HG02571 (cell line): ENCODE data around the gene PDGFD.

Experiments
- ATAC-seq: cut with Tn5 transposase; IDR thresholded peaks from one replicate; pipeline ENCODE4 v1.9.1; 2021; ENCODE audit warnings: mild to moderate bottlenecking, moderate library complexity; ENCODE audit not compliant: unreplicated experiment

Gene PDGFD

DNA sequence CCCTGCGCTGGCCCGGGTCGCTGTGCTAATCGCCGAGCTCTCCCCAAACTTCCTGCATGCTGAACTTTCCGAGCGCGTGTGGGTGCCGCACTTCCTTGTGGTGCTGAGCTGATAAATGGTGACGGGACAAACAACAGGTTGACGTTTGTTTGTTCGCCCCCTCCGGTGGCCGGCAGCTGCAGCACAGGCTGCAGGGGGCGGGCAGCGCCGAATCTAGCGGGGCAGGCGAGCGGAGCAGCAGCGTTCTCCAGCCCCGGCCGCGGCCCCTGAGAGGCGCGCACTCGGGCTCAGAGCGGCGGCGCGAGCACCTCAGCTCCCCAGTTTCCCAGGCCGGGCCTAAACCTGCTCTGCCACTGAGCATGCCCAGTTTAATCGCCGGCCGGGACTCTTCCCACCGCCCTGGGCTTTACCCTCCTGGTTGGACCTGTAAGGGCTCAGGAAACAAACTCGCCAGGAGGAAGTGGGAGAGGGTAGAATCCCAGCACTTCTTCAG, at the start of gene PDGFD:
Gene PDGFD (minus strand): TSS at position 120 of the 493 bp plus-strand sequence.
- ATAC-seq, result peak; percentile 88

DNA sequence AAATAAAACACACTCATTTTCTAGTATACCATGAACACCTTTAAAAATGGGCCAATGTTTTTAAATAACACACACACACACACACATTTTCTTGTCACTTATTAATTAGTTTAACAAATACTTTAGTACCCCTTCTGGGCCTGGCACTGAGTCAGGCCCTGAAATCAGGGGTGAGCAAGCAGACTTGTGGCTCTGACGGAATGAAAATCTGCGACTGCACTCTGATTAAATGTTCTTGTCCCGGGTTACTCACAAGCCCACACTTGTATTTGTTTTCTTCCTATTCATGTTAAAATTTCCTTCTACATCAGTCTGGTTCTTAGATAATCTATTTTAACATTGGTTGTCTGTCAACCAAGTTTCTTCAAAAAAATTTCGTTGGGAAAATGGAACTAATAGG, 43.0 kb upstream of the PDGFD start:
- ATAC-seq, result no peak

DNA sequence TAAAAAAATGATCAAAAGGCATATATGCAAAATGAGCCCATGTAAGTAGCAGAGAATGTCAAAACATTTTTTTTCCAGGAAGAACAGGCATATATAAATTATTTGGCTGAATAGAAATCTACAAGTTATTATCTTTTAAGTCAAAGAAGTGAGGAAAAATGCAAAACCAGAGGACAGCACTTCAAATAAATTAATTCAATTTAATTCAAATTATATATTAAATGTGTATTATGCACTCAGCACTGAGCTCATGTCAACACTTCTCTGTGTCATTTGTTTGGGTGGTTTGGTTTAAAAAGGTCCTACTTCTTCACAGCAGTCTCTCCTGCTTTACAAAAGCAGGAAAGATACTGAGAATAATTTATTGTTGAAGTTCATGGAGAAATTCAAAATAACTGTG, 41.9 kb upstream of the PDGFD start:
- no peak for ATAC-seq

DNA sequence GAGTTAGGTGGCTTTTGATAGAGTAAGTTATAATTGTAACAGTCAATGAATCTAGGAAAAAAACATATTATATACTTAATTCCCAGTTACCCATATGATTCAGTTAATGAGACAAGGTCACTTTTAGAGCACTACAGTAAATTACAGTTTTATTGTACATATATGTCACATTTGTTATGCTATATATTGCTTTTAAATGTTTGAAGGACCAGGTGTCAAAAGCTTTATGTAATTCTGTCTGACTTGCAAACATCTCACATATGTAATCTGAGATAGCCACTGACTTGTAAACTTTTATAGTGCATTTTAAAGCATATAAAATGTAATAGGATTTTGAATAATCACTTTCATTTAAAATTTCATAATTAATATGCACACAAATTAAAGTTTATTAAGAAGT, 36.7 kb upstream of the PDGFD start:
- ATAC-seq, result no peak

DNA sequence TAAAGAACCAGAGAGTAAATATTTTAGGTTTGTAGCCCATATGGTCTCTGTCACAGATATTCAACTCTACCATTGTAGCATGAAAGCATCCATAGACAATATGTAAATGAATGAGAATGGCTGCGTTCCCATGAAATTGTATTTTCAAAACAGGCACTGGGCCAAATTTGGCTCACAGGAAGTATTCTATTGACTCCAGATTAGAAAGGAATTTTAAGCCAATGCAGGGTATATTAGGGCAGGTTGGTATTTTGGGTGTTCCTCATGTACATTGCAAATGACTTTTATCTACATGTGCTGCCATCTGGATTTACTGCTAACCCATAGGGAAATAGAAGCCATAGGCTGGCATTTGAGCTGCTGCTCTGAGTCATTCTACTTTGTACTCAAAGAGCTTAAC, 35.1 kb upstream of the PDGFD start:
- ATAC-seq, result no peak

DNA sequence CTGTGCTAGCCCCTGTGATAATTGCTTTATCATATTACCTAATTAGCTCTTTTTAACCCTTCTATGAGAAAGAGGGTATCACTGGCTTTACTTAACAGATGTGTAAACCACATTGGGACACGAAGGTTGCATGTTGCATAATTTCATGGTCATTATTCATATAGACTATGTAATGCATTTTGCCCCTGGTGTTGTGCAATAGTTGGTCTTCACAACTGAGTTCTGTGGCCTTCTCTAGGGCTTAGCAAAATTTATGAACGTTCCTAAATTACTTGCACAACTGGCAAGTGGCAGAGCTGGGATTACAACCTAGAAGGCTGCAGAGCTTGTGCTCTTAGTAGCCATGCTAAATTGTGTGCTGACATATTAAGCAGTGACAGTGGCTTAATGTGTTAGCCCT, 34.6 kb upstream of the PDGFD start:
- no peak for ATAC-seq

DNA sequence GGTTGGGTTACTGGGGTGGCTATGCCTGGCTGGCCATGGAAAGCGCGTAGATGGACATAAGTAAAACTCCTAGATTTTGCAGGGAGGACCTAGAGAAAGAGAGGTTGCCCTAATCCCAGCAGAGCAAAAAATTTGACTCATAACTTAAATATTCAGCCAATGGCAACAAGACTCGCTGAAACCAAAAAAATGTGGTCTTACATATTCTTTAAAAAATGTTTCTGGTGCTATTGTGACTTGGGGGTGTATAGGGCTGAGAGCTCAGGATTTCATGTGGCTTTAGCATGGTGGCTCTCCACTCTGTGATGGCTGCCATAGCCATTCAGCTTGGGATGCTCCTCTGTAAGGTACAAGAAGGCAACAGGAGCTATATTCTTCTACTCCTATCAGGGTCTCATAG, 27.2 kb upstream of the PDGFD start:
- ATAC-seq, result no peak

DNA sequence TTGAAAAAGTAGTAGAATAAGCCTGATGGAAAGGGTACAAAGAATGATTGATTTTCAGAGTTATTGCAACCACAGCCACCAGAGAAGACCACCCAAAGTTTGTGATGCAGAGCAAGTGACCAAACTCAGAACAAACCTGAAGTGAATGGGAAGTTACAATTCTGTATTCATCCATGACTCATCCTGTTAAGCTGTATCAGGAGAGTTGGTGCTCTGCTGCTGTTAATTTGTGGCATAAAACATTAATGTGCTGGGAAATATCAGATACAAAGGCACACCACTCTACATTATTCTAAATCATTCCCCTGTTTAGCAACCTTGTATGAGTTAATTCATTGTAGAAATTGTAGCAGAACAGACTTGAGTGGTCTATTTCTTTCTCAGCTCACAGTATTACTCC, 19.6 kb upstream of the PDGFD start:
- ATAC-seq, result no peak

DNA sequence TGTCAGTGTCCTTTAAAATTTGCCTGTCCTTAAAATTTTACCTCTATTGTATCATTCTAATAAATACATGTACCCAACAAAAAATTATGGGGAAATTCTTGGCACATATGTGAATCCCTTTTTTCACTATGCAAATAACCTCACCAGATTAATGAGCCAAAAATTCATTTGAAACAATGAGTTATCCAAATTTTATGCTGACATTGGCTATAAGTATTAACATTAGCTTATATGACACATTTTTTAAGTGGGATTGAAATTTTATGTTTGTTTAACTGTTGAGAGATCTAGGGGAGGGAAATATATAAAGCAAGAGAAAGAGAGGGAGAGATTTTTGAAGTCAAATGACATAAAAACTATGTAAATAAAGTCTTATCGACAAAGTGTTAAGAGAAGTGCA, 11.8 kb upstream of the PDGFD start:
- ATAC-seq, result no peak

DNA sequence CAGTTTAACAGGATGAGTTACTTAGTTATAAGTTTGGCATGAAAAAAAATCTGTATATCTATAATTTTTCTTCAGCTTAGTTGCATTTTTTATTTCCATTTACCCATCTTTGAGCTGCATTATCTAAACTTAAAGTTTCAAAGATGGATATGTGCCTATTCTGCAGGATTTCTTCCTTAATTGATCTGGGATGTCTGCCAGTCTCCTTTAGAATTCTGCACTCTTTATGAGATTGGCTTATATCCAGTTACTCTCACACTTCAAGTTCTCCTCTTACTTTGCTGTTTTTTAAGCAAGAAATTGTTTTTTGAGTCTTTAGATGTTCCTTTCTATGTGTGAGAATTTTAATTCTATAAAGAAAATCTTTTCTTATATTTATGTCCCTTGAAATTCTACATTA, 5.1 kb upstream of the PDGFD start:
- ATAC-seq, result no peak

DNA sequence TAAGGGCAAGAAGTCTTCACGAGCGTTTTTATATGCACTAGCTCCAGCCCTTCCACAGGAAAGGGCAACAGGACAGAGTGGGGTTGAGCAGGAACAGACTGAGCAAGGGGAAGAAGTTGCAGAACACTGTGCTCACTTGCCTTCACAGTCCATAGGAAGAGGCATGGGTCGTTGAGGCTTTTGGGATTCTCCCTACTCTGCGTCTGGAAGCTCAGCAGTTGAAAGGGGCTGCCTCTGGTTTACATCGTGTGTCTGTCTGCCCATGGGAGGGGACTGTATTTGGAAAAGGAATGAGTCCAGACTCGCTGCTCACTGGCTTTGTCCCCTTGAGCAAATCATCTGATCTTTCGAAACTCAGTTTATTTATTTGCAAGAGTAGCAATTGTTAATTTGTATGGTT, 1.1 kb upstream of the PDGFD start:
- no peak for ATAC-seq

DNA sequence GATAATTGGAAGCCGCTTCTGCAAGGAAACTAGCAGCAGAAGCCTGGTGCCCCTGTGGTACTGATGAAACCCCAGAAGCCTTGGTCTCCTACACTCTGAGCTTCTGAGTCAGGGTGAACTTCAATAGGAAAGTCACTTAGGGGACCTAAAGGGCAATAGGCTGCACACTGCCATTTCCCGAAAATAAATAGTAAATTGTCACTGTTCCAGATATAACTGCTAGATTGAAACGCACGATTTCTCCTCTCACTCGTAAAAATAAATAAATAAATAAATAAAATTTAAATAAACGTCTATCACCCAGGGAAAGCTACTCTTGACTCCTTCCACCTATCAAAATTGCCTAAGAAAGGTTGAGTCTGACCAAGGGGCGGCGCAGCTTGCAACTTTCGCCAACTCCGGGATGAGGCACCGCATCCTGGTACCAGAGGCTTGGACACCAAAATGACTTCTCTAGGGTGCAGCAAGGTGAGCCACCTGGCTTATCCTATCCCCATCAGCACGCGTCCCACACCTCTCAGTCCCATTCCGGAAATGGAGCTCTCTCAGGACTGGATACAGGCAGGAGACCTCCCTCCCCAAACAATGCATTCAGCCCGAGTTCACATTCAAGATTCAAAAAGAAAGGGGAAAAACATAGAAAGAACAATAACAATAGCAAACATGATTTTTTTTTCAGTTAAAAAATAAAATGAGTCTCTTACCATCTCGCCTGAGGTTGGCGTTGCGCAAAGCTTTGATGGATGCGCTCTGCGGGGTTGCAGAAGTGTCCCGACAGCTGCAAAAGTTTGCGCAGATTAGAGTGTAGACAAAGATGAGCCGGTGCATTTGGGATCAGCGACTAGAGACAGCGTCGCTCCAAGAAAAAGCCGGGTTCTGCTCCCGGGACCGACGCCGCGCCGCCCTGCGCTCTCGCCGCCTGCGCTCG, 583 bp downstream of the PDGFD start:
- peak; percentile 23 for ATAC-seq

DNA sequence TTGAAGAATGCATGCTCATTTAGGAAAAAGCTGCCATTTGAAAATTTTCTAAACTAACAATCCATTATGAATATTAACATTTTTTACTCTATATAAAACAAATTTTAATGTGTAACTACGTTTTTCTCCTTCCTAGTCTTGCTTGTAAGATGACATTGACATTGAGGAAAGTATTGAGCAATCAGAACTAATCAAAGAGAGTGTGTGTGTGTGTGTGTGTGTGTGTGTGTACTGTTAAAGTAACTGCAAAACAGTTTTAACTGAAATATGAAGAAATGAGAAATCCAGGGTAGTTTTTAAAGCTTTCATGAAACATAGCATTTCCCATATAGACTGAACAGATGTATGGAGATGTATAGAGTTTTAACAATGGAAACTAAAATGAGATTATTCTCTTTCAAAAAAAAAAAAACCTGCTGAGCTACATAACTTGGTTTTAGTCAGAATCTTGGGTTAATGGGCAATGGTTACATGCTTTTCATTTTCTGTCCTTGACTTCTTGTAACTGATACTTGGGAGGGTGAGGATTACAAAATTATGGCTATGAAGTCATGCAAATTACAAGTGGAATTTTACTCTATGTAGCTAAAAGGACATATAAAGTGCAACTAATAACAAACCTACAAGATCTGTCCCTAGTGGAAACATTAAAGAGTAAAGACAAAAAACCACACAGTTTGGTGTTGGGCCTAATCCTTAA, 2.0 kb downstream of the PDGFD start:
- no peak for ATAC-seq

DNA sequence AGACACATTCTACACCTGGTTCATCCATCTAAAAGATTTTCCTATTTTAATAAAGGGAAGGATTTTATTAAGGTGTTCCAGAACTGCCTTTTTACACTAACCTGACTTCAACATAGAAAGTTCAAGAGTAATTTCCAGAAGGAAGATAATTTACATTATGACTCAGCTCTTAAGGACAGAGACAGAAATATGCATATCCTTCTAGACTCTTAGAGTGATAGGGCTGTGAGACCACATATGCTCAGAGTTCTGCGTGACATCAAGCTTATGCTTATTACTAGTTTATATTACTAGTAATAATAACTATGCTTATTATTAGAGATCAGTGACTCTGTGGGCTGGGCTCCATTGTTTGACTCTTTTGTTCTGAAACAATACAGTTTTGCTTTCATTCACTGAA, 4.6 kb downstream of the PDGFD start:
- no peak for ATAC-seq

DNA sequence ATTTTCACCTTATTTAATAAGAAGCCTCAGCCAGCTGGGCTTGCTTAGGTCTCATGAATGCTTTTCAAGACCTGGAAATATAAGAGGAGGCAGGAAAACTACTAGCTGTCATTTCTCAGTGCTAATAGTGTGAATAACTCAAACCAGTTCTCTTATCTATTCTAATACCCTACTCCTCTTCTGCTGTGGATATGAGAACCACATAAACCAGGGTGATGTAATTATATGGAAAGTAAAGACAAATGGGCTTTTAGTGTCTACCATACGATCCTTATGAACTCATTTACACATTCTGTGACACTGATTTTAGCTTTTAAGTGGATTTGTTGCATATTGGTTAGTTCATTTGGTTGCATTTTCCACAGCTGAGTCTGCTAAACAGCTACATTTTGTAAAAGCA, 8.6 kb downstream of the PDGFD start:
- ATAC-seq, result no peak

DNA sequence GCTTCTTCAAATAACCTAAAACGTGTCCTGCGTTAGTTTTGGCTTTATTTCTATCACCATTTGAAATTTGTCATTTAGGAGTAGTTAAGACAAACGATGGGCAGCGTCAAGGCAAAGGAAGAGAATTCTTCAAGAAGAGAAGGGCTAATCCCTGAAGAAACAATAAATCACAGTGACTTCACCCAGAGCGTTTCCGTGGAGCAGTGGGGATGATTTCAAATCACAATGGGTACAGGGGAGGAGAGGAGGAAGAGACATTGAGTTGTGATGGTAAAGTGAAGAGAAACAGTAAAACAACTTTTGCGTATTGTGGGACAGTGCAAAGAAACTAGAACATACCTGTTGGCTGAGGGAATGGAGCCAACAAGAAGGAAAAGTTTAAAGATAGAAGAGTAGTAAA, 9.7 kb downstream of the PDGFD start:
- no peak for ATAC-seq

DNA sequence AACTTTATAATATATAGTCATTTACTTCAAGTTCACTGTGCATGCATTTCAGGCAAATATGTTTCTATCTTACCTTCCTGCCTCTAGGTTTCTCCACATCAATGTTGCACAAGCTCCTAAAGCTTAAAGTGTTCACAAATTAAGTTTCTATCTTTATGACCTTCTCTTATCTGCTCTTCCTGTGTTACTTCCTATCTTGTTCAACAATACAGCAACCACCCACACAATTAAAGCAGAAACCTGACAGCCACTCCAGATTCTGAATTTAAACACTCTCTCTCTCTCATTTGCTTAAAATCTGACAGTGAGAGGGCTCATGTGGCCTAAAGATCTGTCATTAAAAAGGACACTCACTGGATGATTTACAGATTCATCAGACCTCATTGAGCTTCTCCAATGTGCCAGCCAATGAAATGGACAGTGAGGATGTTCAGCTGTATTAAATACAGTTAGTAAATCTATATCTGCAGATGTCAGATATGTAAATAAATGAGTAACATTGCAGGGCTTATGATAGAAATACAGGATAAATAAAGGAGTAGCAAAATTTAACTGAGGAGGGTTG, 10.9 kb downstream of the PDGFD start:
- ATAC-seq, result no peak

DNA sequence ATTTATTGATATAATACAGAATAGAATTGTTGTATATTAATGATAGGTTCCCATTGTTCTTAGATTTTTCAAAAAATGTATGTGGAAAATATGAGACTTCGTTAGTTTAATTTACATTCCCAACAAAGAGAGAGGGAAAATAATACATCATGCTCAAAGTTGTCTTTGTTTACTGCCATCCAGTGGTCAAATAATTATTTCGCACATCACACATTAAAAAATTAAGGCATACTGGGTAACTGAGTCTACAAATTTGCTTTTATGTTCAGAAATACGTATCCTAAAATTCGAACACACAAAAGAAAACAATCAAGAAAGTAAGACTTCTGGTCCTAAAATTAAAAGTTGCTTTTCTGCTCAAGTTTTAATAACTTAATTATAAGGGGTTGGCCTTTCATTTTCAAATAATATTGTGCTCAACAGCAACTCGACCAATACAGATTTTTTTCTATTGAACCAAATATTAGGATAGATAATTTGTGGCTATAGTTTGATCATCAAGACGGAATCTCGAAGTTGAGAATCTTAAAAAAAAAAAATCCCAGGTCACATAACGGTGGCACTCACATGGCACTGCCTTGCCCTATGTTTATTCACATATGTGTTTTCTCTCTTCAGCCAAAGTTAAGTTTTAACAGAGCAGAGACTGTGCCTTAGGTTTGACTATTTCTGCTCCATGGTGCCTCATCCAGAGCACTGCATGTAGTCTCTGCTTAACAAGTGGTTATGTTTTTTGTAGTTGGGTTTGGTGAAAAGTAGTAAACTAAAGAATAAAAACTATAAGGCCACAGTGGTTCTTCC, 12.3 kb downstream of the PDGFD start:
- ATAC-seq, result no peak

DNA sequence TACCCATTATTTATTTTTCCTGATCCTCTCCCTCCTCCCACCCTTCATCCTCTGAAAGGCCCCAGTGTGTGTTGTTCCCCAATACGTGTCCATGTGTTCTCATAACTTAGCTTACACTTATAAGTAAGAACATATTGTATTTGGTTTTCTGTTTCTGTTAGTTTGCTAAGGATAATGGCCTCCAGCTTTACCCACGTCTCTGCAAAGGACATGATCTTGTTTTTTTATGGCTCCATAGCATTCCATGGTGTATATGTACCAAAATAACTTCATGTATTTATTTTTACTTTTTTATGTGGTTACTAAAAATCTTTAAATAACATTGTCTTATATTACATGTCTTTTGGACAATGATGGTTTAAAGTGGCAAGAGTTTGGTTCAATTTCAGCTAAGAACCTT, 15.2 kb downstream of the PDGFD start:
- no peak for ATAC-seq

DNA sequence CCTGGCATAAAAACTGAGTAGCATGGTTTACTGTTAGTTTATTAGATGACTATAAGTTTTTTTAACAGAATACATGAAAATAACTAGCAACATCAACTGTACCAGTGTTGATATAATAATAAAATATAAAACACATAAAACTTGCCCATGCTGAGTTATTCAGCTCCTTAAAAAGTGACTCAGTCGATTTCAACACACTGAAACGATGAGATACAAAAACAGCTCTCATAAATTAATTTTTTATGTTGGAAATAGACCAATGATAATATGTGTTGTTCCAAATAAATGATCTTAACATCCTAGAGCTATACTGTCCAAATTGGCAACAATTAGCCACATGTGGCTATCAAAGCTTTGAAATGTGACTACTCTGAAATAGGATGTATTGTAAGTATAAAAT, 15.9 kb downstream of the PDGFD start:
- ATAC-seq, result no peak

DNA sequence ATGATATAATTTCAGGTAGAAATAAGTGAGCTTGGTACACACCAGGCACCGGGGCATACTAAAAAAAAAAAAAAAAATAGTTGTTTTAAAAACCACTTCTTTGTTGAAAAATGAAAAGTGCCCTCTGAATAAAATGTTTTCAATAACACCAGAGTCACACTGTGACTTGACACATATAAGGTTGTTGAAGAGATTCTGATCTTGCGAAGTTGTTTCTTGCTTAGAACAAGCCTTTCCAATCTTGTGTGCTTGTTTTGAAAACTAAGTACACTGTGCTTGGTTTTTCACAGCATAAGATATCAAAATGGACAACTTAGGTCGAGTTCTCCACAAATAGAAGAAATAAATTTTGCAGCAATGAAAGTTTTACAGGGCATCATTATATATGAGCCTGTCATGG, 17.0 kb downstream of the PDGFD start:
- no peak for ATAC-seq
